22Rv1 (cell line): ENCODE measurements around the gene TLL2.

Experiments
- ZFX ChIP-seq: fragments of 450-650 bp; IDR thresholded peaks from 2 replicates; pipeline ENCODE4 v1.6.1; 2017; ENCODE audit warnings: antibody characterized with exemption, borderline replicate concordance
- TF ChIP-seq, protein P1 (sequence below): fragments of 450-650 bp; IDR thresholded peaks from 2 replicates; pipeline ENCODE4 v1.5.1; 2017; ENCODE audit warnings: mild to moderate bottlenecking

GRCh38 chr10:96397902-96398301 is 115.8 kb downstream of the TLL2 start:
- TF ChIP-seq, protein P1, sequence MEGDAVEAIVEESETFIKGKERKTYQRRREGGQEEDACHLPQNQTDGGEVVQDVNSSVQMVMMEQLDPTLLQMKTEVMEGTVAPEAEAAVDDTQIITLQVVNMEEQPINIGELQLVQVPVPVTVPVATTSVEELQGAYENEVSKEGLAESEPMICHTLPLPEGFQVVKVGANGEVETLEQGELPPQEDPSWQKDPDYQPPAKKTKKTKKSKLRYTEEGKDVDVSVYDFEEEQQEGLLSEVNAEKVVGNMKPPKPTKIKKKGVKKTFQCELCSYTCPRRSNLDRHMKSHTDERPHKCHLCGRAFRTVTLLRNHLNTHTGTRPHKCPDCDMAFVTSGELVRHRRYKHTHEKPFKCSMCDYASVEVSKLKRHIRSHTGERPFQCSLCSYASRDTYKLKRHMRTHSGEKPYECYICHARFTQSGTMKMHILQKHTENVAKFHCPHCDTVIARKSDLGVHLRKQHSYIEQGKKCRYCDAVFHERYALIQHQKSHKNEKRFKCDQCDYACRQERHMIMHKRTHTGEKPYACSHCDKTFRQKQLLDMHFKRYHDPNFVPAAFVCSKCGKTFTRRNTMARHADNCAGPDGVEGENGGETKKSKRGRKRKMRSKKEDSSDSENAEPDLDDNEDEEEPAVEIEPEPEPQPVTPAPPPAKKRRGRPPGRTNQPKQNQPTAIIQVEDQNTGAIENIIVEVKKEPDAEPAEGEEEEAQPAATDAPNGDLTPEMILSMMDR = no peak
- no peak for TF ChIP-seq ZFX
